Stimulated activated CD8-positive, alpha-beta memory T cell treated with anti-CD3 and anti-CD28 coated beads, Interleukin-4, amount 100 ng/mL, for 24 hours (primary cell): ENCODE results near the gene SPEM2.

Source experiments
- DNase-seq: peaks from one replicate; pipeline ENCODE4 v3.0.0-alpha.2; 2020; ENCODE audit warnings: low read depth

Gene SPEM2

DNA sequence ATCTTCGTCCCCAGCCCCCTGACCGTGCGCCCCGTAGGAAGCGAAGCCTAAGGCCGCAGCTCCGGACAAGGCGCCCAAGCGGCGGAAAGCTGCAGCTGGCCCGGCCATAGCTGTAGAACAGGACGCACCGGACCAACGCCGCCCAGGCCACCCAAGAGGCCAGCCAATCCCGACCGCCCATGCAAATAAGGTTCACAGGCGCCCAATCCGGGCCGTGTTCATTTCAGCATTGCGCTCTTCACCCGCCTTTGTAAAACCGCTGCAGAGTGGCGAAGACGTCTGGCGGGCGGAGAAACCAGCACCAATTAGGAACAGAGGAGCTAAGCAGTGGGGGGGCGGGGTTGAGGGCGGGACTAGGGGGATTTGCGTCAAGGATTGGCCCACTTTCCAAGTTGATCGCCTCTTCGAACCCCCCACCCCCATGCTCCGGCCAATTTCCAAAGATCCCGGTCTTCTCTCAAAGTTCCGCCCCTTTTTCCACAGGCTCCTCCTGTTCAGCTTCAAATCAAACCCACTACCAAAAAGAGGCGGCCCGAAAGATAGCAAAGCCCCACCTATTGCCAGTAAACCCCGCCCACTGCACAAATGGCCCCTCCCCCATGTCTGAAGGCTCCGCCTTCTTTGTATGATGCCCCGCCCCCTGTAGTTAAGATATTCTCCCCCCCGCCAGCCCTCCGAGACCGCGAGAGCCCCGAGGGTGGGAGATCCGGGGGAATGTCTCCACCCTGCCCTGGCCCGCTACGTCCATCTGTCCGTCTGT, 21.3 kb upstream of the SPEM2 start, which contains the start of gene TMEM256:
TSS of gene TMEM256 (minus strand) at position 121 of the 760 bp plus-strand sequence. CDS start at position 108, 13 bp downstream.
- peak; percentile 93 for DNase-seq

DNA sequence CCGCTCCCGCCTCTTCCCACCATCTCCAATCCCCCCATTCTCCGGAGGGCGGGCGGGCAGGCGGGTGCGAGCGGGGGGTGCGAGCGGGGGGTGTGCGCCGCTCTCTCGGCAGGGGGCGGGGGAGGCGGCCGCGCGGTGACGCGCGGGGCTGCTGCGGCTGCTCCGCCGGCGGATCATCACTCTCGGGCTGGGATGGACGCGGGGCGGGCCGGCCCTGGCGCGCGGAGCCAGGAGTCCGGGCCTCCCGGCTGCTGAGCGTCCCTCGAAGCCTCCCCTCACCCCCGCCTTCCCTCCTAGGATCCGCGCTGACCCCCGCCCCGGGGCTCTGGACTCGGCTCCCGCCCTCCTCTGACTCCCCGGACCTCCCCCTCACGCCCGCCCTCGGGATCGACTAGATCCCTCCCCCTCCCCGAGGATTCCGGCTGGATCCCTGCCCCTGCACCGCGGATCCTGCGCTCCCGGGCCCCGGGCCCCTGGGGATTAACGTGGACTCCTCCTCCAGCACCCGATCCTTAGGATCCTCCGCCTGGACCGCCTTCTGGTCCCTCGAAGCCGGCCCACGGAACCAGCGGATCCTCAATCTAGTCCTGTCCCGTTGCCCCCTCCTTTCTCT, 20.6 kb upstream of the SPEM2 start:
- peak; percentile 57 for DNase-seq

DNA sequence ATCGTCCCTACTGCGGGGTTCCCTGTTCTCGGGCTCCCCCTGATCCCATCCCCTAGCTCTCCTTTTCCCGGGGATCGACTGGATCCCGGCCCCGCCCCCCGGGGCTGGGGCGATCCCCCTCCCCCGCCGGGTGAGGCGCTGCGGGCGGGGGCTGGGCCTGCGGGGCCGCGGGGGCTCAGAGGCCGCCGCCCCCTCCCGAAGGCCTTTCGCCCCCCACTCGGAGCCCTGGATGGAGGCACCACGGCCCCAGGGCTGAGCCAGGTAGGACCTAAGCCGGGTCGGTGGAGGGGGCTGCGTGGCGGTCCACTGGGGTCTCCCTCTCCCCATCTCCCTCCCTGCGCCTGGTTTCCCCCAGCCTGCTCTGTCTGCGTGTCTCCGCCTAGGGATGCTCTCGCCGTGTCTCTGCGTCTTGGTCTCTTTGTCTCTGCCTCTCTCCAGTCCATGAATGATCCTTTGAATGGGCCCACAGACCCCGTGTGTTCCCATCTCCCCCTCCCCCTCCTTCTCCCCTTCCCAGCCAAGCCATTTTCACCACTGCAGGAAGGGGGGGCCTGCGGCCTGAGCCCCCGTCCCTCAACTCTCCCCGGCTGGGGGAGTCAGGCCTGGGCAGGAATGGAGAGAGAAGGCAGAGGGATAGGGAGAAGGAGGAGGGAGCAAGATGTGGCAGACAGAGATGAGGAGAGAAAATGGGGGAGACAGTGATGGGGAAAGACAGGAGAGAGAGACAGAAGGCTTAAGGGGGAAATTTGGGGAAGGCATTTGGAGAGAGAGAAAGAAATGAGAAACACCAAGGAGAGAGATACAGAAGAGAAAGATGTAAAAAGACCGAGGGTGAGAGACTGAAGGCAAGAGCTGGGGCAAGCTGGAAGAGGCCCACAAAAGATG, 19.8 kb upstream of the SPEM2 start:
- DNase-seq, result no peak

DNA sequence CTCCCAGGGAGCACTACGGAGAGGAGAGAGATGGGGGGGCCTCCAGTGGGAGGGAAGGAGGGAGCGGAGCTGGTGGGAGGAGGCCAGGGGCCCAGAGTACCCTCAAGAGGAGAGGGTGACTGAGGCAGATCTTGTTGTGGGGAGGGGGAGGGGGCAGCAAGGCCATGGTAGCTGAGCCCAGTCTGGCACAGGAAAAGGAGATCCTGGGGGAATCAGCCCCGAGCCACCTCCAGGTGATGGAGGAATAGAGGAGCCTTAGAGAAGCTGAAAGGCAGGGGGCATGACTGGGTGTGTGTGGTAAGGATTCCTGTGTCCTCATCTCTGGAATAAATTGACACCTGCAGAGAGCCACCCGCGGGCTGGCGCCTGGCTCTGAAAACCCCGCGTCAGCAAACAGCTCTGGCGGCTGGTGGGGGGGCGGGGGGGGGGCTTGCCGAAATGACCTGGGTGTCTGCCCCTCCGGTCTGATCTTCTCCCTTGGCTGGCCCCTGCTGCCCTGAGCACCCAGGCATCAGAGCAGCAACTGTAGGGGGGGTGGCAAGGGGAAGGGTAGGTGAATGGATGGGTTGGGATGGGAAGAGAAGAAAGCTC, 19.1 kb upstream of the SPEM2 start:
- no peak for DNase-seq

DNA sequence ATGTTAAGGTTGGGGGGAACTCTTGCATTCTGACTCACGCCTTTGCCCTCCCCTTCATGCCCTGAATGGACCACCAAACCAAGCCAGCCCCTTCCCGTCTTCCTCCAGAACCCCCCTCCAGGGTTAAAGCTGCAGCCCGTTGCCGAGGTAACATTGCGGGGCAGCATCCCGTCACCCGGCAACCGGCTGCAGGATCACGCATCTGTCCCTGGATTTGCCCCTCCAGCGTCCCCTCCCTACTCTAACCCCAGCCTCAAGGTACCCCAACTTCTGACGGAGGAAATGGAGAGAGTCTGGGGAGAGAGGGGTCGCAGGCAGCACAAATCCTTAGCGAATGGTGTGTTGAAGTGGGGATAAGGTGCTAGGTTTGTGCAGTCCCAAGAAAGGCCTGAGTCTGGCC, 18.3 kb upstream of the SPEM2 start:
- no peak for DNase-seq

DNA sequence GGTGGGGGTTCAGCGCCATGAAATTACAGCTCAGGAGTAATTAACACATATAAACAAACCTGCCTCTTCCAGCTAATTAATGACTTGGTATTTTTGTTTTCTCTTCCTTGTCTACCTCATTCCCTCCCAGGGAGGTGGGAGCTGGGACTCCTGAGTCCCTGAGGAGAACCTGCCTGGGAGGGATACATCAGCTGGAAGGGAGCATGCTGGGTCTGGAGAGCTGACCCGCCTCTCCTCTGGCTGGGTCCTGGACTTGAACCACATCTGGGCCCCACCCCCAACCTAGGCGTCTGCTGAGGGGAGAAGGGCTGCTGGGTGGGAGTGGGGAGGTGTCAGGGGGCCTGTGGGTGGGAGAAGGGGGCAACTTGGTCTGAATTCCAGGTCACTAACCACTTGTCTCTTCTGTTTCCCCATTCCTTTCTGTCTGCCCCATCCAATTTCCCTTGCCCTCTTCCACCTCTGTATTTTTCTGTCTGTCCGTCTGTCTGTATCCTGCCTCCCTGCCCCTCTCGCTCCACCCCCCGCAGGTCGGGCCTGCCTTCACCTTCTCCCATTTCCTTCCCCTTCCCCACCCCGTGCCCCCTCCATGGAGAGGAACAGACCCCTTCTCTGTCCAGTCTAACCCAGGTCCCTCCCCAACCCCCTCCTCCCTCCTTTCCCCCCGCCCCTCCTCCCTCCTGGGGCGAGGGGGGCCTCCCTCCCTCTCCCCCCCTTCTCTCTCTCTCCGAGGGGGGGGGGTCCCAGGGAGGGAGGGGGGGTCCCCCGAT, 17.7 kb upstream of the SPEM2 start, which contains the start of gene NLGN2:
TSS of gene NLGN2 (plus strand) at position 361 of the 767 bp plus-strand sequence. CDS start 411 bp downstream, outside the sequence.
- DNase-seq, result no peak

DNA sequence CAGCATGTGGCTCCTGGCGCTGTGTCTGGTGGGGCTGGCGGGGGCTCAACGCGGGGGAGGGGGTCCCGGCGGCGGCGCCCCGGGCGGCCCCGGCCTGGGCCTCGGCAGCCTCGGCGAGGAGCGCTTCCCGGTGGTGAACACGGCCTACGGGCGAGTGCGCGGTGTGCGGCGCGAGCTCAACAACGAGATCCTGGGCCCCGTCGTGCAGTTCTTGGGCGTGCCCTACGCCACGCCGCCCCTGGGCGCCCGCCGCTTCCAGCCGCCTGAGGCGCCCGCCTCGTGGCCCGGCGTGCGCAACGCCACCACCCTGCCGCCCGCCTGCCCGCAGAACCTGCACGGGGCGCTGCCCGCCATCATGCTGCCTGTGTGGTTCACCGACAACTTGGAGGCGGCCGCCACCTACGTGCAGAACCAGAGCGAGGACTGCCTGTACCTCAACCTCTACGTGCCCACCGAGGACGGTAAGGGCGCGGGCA, 17.1 kb upstream of the SPEM2 start:
- DNase-seq, result no peak

DNA sequence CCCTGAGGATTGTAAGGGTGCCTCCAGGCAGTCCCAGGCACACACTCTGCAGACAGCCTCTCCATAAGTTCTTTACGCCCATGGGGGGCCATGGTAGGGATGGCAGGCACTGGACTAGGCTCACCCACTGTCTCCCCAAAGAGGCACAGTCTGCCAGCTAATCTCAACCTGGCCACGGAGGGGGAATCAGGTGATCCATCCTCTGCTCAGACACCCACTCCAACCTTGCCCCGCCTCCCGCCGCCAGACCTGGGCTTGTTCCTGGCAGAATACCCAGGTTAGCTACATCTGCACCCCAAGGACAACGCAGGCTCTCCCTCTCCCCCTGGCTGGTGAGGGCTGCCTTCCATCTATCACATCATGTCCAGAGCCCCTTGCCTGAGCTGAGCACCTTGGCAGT, 16.6 kb upstream of the SPEM2 start:
- DNase-seq, result no peak

DNA sequence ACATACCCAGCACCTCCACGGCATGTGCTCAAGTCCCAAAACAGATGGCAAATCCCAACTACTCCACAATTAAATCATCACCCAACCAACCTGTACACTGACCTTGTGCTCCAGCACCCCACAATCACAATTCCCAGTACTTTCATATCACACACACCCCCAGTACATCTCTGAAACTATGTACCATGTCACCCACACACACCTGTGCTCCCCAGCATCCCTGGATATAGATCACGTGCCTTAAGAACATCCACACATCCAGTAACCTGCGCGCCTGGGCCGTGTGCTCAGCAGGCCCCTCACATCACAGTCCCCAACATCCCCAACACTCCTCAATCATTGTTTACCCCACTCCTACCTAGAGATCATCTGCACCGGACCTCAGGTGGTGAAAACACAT, 15.7 kb upstream of the SPEM2 start:
- DNase-seq, result no peak

DNA sequence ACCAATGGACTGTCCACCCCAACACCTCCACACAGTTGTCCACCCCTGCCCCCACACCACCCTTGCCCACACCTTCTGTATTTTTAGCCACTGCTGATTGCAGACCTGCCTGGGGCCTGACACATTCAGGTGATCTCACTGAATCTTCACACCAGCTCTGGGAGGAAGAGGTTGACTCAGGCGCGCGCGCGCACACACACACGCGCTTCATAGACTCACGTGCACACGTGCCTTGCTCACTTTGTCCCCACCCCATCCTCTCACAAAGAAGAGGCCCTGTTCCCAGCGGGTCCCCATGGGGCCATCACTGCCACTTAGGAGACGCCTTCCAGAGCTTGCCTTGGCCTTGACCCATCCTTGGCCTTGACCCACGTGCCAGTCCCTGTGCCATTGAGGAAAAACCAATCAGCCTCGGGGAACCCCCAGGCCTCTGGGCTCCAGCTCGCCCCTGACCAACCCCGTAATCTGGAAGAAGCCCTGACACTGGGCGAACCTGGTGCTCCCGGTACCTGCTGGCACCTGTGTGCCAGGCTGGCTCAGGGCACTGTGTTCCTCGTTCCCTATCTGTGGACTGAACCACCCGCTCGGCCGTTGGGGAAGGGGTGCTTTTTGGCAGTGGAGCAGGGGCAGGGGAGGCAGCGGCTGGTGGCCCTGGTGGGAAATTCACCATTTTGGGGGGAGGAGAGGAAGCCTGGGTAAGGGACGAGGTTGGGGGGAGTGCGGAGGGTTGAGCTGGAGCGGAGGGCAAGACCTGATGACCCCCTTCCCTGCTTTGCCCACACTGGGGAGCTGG, 14.6 kb upstream of the SPEM2 start:
- DNase-seq, result no peak

DNA sequence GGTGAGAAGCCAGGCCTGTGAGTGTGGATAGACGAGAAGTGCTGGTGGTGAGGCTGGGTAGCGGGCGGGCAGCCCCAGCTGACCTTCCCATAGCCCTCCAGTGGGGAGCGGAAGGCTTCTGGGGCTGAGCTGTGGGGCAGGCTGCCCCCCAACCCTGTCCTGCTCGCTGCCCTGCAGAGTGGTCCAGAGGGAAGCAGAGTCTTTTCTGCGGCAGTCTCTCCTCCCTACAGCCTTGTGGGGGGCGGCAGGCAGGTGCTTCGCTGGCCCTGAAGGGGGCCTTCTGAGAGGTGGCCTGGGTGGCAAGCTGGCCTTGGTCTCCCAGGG, 14.0 kb upstream of the SPEM2 start:
- no peak for DNase-seq

DNA sequence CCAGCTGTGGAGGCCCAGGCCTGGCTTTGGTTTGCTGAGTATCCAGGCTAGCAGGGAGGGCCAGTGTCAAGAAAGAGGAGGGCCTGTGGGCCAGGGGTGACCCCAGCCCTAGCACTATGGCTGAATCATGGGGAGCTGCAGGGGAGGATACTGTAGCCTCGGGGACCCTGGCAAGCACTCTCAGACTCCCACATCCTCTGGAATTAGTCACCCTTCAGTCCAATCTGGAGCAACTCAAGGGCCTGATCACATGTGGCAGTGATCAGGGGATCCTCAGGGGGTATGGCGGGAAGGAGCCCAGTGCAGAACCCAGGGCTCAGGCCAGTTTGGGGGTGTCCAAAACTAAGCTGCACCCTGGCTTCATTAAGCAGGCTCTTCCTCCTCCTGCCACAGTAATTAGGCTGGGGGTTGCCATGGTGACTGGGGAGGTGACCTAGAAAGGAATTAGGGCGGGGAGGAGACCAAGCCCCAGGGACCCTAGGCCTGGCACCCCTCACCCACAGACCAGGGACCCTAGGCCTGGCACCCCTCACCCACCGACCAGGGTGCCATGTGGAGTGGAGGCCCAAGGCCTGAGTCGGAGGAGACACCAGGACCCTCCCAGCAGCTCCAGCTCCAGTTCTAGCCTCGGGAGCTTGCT, 11.9 kb upstream of the SPEM2 start:
- no peak for DNase-seq

DNA sequence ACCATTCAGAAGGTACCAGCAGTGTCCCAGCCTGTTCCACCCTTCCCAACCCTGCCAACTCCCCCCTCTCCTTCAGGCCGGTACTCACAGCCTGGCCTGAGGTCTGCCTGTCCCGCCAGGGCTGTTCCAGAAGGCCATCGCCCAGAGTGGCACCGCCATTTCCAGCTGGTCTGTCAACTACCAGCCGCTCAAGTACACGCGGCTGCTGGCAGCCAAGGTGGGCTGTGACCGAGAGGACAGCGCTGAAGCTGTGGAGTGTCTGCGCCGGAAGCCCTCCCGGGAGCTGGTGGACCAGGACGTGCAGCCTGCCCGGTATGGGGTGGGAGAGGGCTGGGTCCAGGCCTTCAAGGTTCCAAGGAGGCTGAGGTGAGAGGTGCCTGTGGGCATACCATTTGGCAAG, 10.6 kb upstream of the SPEM2 start:
- DNase-seq, result no peak

DNA sequence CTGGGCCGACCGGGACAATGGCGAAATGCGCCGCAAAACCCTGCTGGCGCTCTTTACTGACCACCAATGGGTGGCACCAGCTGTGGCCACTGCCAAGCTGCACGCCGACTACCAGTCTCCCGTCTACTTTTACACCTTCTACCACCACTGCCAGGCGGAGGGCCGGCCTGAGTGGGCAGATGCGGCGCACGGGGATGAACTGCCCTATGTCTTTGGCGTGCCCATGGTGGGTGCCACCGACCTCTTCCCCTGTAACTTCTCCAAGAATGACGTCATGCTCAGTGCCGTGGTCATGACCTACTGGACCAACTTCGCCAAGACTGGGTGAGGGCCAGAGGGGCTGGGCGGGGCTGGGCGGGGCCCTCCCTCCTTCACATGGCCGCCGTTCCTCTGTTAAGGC, 9.6 kb upstream of the SPEM2 start:
- DNase-seq, result no peak

DNA sequence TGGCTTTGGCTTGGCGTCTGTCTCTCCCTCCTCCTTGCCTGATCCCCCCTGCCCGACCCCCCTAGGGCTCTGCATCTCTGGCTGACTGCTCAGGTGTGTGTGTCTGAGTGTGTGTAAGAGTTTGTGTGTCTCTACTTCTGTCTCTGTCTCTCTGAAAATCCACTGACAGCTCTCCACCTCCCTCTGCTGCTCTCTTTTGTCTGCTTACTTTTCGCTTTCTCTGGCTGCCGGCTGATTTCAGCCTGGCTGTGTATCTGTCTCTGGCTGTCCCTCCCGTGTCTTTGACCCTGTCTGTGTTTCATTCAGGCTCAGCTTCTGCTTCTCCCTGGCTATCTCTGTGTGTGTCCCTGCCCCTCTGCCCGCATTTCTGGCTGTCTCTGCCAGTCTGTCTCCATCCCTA, 9.1 kb upstream of the SPEM2 start:
- DNase-seq, result no peak

DNA sequence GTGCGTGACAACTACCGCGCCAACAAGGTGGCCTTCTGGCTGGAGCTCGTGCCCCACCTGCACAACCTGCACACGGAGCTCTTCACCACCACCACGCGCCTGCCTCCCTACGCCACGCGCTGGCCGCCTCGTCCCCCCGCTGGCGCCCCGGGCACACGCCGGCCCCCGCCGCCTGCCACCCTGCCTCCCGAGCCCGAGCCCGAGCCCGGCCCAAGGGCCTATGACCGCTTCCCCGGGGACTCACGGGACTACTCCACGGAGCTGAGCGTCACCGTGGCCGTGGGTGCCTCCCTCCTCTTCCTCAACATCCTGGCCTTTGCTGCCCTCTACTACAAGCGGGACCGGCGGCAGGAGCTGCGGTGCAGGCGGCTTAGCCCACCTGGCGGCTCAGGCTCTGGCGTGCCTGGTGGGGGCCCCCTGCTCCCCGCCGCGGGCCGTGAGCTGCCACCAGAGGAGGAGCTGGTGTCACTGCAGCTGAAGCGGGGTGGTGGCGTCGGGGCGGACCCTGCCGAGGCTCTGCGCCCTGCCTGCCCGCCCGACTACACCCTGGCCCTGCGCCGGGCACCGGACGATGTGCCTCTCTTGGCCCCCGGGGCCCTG, 8.3 kb upstream of the SPEM2 start:
- DNase-seq, result no peak

DNA sequence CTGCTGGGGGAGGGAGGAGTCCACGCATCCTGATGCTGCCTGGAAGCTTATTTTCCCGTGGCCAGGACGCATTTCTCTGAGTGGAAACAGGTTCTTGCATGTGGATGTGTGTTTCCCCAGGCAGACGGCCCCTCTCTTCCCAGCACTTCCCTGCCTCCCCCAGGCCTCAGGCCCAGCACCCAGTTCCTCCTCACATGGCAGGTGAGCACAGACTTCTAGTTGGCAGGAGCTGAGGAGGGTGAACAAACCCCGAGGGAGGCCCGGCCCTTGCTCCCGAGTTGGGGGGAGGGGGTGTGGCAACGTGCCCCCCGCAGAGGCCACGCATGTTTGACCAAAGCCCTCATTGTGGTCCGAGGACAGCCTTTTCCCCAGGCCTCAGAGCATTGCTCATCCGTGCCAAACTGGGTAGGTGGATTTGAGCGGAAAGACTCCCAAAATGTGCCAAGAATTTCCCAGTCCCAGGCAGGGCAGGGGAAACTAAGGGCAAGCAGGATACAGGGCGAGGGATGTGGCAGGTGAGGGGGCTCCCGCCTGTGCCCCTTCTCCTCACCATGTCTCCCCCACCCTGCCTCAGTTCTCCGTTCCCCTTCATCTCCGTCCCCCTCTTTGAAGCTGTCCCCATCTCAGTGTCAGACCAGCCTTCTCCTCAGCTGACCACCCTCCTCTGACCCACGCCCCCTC, 6.8 kb upstream of the SPEM2 start:
- no peak for DNase-seq

DNA sequence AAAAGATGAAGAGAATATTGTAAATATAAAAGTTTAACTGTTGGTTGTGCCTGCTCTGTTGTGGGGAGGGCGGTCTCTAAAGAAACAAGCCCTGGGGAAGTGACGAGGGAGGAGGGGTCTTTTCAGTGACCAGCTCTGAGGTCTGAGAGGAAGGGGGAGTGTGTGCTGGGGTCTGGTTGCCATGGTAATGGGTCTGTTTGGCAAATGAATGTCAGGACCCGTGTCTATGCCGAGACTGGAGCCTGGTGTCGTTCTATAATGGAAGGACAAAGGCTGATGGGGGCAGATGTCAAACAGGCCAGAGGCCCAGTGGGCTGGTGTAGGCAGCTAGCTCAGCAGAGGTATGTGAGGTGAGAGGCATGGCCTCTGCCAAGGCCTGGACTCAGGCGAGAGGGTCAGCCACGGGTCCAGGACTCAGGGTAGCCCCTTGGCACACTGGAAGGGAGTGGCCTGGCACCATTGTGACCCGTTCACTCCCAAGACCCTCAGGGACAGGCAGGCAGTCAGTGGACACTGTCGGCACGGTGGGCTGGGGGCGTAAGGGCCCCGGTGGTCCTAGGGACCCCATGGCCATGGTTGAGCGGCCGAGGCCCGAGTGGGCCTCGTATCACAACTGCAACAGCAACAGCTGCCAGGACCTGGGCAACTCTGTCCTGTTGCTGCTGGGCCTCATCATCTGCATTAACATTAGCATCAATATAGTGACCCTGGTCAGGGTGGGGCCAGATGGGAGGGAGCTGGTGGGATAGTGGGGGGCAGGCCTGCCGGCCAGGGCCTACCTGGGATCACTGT, 5.4 kb upstream of the SPEM2 start, which contains the start of gene SPEM1:
TSS of gene SPEM1 (plus strand) at position 506 of the 792 bp plus-strand sequence. CDS start at position 567, 61 bp downstream.
- DNase-seq, result no peak
